HL-60 (cell line): ENCODE results near the gene PLEKHG5.

ENCODE experiments used
- CTCF ChIP-seq: IDR thresholded peaks from one replicate; pipeline ENCODE4 v1.5.1; 2011; ENCODE audit warnings: low read length, control low read depth, inconsistent platforms; ENCODE audit not compliant: insufficient read depth
- REST ChIP-seq: IDR thresholded peaks from 2 replicates; pipeline ENCODE4 v1.6.1; 2012; ENCODE audit warnings: low read depth; ENCODE audit not compliant: insufficient replicate concordance

- TF ChIP-seq CTCF = no peak
- no peak for TF ChIP-seq REST
These were observed 29.7 kb downstream of the PLEKHG5 start for GRCh38 chr1:6461538-6462411.
